PC-3 (cell line): ENCODE data around the gene OSBPL6.

ENCODE experiments used
- CTCF ChIP-seq: fragments of 300-600 bp; sonication (generic); conservative IDR thresholded peaks from 2 replicates; pipeline ENCODE4 v1.5.1; 2017; ENCODE audit warnings: antibody characterized with exemption, low read depth, mild to moderate bottlenecking, low read length
- EZH2phosphoT487 ChIP-seq: fragments of 300-600 bp; sonication (generic); IDR thresholded peaks from 2 replicates; pipeline ENCODE4 v1.6.1; 2018; ENCODE audit warnings: mild to moderate bottlenecking, antibody characterized with exemption, low read length, borderline replicate concordance

- no peak for TF ChIP-seq CTCF
- no peak for TF ChIP-seq EZH2phosphoT487
Measured at GRCh38 chr2:178268435-178268834, 74.1 kb downstream of the OSBPL6 start.
